ENCODE measurements around the gene FLG2.
"Not testable (repeated sequence)": the region's sequence is repeated elsewhere in the genome, so short reads cannot be mapped to it uniquely, and the experiment has no call there.

Gene FLG2

GRCh38 chr1:152313970-152314369, 45.8 kb downstream of the FLG2 start:
- TF ChIP-seq ZFX (IDR thresholded peaks at IDR 0.05; ENCODE audit: borderline replicate concordance), result no peak
- TF ChIP-seq, protein P1, sequence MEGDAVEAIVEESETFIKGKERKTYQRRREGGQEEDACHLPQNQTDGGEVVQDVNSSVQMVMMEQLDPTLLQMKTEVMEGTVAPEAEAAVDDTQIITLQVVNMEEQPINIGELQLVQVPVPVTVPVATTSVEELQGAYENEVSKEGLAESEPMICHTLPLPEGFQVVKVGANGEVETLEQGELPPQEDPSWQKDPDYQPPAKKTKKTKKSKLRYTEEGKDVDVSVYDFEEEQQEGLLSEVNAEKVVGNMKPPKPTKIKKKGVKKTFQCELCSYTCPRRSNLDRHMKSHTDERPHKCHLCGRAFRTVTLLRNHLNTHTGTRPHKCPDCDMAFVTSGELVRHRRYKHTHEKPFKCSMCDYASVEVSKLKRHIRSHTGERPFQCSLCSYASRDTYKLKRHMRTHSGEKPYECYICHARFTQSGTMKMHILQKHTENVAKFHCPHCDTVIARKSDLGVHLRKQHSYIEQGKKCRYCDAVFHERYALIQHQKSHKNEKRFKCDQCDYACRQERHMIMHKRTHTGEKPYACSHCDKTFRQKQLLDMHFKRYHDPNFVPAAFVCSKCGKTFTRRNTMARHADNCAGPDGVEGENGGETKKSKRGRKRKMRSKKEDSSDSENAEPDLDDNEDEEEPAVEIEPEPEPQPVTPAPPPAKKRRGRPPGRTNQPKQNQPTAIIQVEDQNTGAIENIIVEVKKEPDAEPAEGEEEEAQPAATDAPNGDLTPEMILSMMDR (IDR thresholded peaks at IDR 0.05), result no peak
- no peak overlapping the region for H3K27ac ChIP-seq

DNA sequence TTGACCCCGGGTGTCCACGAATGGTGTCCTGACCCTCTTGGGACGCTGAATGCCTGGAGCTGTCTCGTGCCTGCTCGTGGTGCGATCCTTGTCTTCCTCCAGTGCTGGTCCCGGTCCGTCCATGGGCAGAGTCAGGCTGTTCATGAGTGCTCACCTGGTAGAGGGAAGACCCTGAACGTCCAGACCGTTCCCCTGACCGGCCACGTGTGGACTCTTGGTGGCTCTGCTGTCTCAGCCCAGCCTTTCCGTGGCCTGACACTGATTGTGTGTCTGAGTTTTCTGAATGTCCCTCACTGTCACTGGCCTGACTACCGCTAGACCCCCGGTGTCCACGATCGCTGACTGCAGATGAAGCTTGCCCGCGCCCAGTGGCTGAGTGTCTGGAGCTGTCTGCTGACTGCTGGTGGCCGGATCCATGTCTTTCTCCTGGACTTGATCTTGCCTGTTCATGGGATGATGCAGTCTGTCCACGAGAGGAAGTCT, 46.4 kb downstream of the FLG2 start:
- H3K27ac ChIP-seq, result no peak overlapping the region
- TF ChIP-seq ZFX (IDR thresholded peaks at IDR 0.05; ENCODE audit: borderline replicate concordance), result no peak
- TF ChIP-seq, protein P1 (IDR thresholded peaks at IDR 0.05), result no peak

DNA sequence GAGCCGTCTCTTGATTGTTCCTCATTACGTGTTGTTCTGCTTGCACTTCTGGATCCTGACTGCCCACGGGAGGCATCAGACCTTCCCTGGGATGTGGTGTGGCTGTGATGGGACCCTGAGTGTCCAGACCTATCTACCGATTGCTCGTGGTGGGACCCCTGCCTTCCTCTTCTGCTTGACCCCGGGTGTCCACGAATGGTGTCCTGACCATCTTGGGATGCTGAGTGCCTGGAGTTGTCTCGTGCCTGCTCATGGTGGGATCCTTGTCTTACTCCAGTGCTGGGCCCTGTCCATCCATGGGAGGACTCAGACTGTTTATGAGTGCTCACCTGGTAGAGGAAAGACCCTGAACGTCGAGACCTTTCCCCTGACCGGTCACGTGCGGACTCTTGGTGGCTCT, 47.6 kb downstream of the FLG2 start:
- not testable (repeated sequence) for H3K27ac ChIP-seq

DNA sequence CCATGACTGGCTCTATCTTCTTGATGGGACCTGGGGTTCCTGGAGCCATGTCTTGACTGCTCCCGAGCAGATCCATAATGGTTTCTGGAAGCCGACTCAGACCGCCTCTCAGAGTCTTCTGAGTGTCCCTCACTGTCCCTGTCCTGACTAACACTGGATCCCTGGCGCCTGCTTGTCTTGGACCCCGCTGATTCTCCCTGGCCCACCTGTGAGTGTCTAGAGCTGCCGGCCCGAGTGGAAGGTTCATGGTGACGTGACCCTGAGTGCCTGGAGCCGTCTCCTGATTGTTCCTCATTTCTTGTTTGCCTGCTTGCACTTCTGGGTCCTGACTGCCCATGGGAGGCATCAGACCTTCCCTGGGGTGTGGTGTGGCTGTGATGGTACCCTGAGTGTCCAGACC, 49.9 kb downstream of the FLG2 start:
- H3K27ac ChIP-seq, result no peak overlapping the region
- TF ChIP-seq, protein P1 (IDR thresholded peaks at IDR 0.05), result no peak
- no peak for TF ChIP-seq ZFX (IDR thresholded peaks at IDR 0.05; ENCODE audit: borderline replicate concordance)

- not testable (repeated sequence) for H3K27ac ChIP-seq
Measured at GRCh38 chr1:152309320-152309901, 50.4 kb downstream of the FLG2 start.

GRCh38 chr1:152308758-152309157, 51.0 kb downstream of the FLG2 start:
- H3K27ac ChIP-seq, result not testable (repeated sequence)

- not testable (repeated sequence) for H3K27ac ChIP-seq
Measured at GRCh38 chr1:152307970-152308369, 51.8 kb downstream of the FLG2 start.

DNA sequence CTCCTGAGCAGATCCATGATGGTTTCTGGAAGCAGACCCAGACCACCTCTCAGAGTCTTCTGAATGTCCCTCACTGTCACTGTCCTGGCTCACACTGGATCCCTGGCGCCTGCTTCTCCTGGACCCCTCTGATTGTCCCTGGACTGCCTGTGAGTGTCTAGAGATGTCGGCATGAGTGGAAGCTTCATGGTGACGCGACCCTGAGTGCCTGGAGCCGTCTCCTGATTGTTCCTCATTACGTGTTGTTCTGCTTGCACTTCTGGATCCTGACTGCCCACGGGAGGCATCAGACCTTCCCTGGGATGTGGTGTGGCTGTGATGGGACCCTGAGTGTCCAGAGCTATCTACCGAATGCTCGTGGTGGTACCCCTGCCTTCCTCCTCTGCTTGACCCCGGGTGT, 53.7 kb downstream of the FLG2 start:
- H3K27ac ChIP-seq, result not testable (repeated sequence)

- not testable (repeated sequence) for H3K27ac ChIP-seq
Measured at GRCh38 chr1:152304773-152305172, 55.0 kb downstream of the FLG2 start.

DNA sequence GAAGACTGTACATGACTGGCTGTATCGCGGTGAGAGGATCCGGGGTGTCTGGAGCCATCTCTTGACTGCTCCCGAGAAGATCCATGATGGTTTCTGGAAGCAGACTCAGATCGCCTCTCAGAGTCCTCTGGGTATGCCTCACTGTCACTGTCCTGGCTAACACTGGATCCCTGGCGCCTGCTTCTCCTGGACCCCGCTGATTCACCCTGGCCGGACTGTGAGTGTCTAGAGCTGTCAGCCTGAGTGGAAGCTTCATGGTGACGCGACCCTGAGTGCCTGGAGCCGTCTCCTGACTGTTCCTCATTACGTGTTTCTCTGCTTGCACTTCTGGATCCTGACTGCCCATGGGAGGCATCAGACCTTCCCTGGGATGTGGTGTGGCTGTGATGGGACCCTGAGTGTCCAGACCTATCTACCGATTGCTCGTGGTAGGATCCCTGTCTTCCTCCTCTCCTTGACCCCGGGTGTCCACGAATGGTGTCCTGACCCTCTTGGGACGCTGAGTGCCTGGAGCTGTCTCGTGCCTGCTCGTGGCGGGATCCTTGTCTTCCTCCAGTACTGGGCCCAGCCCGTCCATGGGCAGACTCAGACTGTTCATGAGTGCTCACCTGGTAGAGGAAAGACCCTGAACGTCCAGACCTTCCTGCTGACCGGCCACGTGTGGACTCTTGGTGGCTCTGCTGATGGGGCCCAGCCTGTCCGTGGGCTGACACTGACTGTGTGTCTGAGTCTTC, 56.5 kb downstream of the FLG2 start:
- not testable (repeated sequence) for H3K27ac ChIP-seq

Data from 22Rv1 (cell line).